H7 (cell line): ENCODE data around the gene COL4A2. TPM values are rescaled to one million over a fixed set of nuclear protein-coding genes. Genes with fewer than 3 reads are reported as not detected.

ENCODE experiments used
- DNase-seq: peaks from one replicate; pipeline ENCODE4 v3.0.0; 2012
- H3K27me3 ChIP-seq: 2 replicates; pipeline ENCODE4 v1.6.0; 2011; ENCODE audit warnings: mild to moderate bottlenecking, low read length; ENCODE audit not compliant: control insufficient read depth, insufficient read depth
- H3K36me3 ChIP-seq: replicated peaks from 2 replicates; pipeline ENCODE4 v1.5.1; 2011; ENCODE audit warnings: low read length; ENCODE audit not compliant: control insufficient read depth, insufficient read depth
- H3K4me3 ChIP-seq: 2 replicates; pipeline ENCODE4 v1.5.1; 2011; ENCODE audit warnings: low read depth, mild to moderate bottlenecking, control low read depth, low read length, moderate library complexity; ENCODE audit not compliant: insufficient read depth
- total RNA-seq: library from RNA; depleted of rRNA; stranded (reverse); fragments of >200 nt; shearing (Covaris generic); gene quantifications from 2 replicates; pipeline ENCODE4 v1.2.3, GENCODE V29; 2014

COL4A2 gene
- total RNA-seq, 1 experiment from 2014 or later: 166 TPM

GRCh38 chr13:110377178-110377825, 70.2 kb downstream of the COL4A2 start:
- DNase-seq: no peak

DNA sequence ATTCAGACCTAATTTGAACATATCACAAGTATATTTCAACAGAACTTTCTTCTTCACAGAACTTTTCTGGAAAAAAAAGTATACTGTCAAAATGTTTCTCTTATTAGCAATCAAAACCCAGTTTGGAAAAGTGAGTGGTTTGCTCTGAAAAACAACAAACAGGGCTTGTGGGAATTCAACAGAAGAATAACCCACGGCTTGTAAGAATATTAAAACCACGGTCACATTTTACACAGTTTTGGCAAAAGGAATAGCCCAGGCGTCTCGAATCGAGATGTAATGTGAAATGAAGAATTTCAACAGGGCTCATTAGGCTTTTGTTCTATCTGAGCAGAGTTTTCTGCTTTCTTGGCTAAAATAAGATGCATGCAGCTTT, 70.7 kb downstream of the COL4A2 start:
- no peak for DNase-seq
- Histone ChIP-seq H3K36me3 (no peaks in the 10 kb centered on the region), H3K27me3 (no peaks in the 10 kb centered on the region), H3K4me3 (no peak overlapping the region)

More at GRCh38 chr13:110377178-110377825, 70.2 kb downstream of the COL4A2 start:
- Histone ChIP-seq H3K27me3 (no peaks in the 10 kb centered on the region), H3K4me3 (no peak overlapping the region), H3K36me3 (no peaks in the 10 kb centered on the region)

DNA sequence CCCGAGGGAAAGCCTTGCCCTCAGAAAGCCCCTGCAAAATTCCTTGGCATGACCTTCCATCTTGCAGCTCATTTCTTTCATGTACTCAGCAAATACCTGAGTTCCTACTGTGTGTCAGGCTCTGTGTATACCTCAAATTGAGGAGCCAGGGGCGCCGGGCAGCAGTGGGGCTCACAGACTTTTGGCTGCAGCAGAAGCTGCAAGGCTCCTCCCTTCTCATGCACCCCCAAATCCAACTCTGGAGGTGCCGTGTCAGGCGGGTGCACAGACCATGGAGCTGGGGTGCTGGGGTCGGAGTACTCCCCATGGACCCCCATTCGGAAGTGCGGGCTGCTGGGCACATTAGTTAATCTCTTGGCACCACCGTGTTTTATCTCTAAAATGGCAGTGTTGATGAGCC, 72.3 kb downstream of the COL4A2 start:
- Histone ChIP-seq H3K4me3 (no peak overlapping the region), H3K27me3 (no peaks in the 10 kb centered on the region), H3K36me3 (no peaks in the 10 kb centered on the region)
- DNase-seq: no peak

GRCh38 chr13:110379905-110380341, 72.8 kb downstream of the COL4A2 start:
- Histone ChIP-seq H3K36me3 (no peaks in the 10 kb centered on the region; the same call in 1 of the 2 replicates), H3K4me3 (no peak overlapping the region), H3K27me3 (no peaks in the 10 kb centered on the region)
- peak; percentile 73 for DNase-seq

DNA sequence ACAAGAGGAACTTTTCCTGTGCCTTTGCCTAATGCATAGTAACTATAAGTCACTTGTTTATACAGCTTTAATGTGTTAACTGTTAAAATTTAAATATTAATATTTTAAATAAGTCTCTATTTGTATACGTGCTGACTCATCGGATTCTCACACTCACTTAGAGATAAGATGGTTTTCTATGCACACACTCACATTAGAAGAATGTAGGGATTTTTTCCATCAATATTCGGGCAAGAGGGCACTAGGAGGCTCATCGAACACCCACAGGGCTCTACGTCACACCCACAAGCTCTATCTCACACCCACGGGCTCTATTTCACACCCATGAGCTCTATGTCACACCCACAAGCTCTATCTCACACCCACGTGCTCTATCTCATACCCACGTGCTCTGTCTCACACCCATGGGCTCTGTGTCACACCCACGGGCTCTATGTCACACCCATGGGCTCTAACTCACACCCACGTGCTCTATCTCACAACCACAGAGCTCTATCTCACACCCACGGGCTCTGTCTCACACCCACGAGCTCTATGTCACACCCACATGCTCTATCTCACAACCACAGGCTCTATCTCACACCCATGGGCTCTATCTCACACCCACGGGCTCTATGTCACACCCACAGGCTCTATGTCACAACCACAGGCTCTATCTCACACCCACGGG, 73.4 kb downstream of the COL4A2 start:
- no peak for DNase-seq
- Histone ChIP-seq H3K36me3 (no peaks in the 10 kb centered on the region; the same call in 1 of the 2 replicates), H3K4me3 (no peak overlapping the region), H3K27me3 (no peaks in the 10 kb centered on the region)

- H3K4me3 ChIP-seq: no peak overlapping the region
- no peaks in the 10 kb centered on the region; the same call in 1 of the 2 replicates for H3K36me3 ChIP-seq
- no peaks in the 10 kb centered on the region for H3K27me3 ChIP-seq
- no peak for DNase-seq
Observed at GRCh38 chr13:110381029-110381360, 73.9 kb downstream of the COL4A2 start.

DNA sequence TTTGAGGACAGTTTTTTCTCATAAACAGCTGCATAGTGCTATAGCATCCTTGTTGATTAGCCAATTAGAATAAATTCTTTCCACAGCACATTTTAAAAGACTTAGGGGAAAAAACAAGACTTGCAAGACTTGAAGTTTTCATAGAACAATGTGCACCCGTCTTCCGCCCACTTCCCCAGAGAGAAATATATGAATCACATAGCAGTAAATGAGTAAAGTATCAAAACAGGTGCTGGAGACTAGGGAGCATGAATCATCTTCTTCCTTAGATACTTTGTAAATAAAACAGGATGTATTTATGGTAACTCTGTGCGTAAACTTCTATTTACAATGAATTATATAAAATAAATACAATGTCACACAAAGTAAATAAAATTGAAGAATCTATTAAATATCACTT, 75.1 kb downstream of the COL4A2 start:
- Histone ChIP-seq H3K27me3 (no peaks in the 10 kb centered on the region), H3K4me3 (no peak overlapping the region), H3K36me3 (no peaks in the 10 kb centered on the region; the same call in 1 of the 2 replicates)
- DNase-seq: no peak

DNA sequence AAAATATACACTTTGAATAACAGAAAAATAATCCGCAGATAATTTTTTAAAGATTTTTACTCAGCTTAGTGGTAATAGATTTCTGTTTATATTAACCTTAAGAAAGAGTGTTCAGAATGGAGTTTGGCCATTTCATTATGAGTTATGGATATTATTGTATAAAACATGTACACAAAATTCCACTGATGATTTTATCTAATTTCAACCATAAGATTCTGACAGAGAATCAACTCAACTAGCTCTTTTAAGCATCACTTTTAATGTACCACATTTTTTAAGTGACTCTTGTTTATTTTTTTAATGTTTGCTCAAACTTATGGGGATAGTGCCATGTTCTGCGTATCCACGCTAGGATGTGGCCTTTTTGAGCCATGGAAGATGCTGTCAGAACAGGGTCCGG, 75.7 kb downstream of the COL4A2 start:
- DNase-seq: no peak
- Histone ChIP-seq H3K36me3 (no peaks in the 10 kb centered on the region; the same call in 1 of the 2 replicates), H3K27me3 (no peaks in the 10 kb centered on the region), H3K4me3 (no peak overlapping the region)

- peak; percentile 78 for DNase-seq
- H3K36me3 ChIP-seq: no peaks in the 10 kb centered on the region; the same call in 1 of the 2 replicates
- no peak overlapping the region for H3K4me3 ChIP-seq
- no peaks in the 10 kb centered on the region for H3K27me3 ChIP-seq
Observed at GRCh38 chr13:110387451-110388107, 80.5 kb downstream of the COL4A2 start.

DNA sequence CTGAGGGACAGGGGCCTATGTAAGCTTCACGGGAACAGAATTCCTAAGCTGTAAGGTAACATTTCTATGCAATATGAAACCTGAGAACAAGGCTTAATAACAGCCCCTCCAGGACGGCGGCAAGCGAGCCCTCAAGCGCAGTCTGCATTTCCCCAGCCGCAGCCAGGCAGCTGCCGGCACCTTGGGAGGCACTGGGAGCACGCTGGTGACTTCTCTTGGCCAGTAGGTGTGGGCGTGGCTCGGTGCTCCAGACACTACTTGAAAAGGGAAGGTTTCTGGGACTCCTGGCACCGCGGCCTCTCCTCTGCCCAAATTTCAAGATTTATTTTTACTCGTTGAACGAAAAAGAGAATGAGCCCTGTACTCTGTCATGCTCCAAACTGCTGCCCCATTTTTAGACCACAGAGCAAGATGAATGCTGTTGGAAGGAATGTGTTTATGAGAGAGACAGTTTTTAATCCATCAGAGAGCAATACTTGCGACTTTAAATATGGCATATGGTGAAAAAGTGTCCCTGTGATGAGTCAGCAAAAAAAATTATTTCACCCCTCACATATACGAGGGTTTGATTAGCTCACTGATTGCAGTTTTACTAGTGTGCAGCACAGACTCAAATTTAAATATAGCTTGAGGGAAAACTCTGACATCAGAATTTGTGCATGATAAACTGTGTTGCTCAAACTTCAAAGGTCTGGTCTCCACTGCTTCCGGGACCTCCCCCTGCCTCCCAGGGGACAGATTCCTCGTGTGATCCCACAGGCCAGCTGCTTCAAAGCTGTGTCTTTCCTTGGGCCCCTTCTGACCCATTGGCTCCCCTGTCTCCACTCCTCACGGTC, 81.2 kb downstream of the COL4A2 start:
- Histone ChIP-seq H3K4me3 (no peak overlapping the region), H3K36me3 (no peaks in the 10 kb centered on the region; the same call in 1 of the 2 replicates), H3K27me3 (no peaks in the 10 kb centered on the region)
- DNase-seq: peak; percentile 65

DNA sequence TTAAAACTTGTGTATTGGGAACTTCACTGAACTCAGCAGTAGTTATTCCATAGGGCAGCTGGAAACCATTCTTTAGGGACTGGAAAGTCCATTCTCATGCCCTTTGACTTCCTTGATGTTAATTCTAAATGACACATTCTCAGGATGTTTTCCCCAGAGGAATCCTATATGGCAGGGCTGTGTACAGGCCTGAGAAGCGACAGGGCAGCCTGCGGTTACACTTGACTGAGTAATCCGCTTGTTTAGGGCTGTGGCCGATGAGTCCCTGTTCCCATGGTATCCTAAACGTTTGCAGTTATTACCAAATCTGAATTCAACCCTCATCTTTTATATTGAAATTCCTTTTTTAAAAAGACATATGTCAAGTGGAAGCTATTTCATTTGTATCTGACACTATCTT, 83.5 kb downstream of the COL4A2 start:
- H3K4me3 ChIP-seq: no peak overlapping the region
- no peaks in the 10 kb centered on the region for H3K36me3 ChIP-seq
- DNase-seq: no peak
- H3K27me3 ChIP-seq: no peaks in the 10 kb centered on the region

DNA sequence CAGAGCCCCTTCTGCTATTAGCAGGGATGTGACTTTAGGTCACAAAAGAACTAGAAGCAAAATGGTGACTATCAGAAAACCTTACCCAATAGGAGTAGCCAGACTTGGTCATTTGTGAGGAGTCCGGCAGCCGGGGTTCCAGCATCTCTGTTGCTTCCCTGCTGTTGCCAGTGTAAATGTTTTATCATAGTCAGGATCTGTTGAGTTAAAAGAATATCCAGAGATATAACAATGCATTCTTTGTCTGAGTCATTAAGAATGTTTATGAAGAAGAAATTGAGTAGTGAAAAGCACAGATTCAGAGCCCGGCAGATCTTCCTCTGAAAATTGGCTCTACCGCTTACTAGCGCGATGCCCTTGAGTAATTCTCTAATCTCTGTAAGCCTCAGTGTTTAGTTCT, 84.2 kb downstream of the COL4A2 start:
- Histone ChIP-seq H3K27me3 (no peaks in the 10 kb centered on the region), H3K36me3 (no peaks in the 10 kb centered on the region), H3K4me3 (no peak overlapping the region)
- DNase-seq: no peak

GRCh38 chr13:110392510-110393240, 85.6 kb downstream of the COL4A2 start:
- H3K36me3 ChIP-seq: no peaks in the 10 kb centered on the region
- no peaks in the 10 kb centered on the region for H3K27me3 ChIP-seq
- DNase-seq: no peak
- H3K4me3 ChIP-seq: no peak overlapping the region

DNA sequence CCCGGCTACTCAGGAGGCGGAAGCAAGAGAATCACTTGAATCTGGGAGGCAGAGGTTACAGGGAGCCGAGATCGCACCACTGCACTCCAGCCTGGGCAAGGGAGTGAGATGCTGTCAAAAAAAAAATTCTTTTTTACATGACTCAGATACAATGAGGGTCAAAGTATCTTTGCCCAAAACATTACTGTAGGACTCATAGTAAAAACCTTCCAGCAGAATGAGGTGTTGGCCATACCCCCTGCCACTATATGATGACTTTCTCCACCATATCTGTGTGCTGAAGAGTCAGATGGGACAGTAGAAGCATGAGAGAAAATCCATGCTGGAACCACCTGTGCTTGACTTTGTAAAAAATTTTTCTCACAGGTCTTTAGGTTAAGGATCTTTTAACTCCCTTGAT, 86.7 kb downstream of the COL4A2 start:
- H3K36me3 ChIP-seq: no peaks in the 10 kb centered on the region

More for the DNA sequence above, 86.7 kb downstream of the COL4A2 start:
- no peak for DNase-seq
- Histone ChIP-seq H3K4me3 (no peak overlapping the region), H3K27me3 (no peaks in the 10 kb centered on the region)
